ENCODE results near the gene LPCAT4. TPM values are rescaled to one million over a fixed set of nuclear protein-coding genes. Genes with fewer than 3 reads are reported as not detected.
"Not testable (repeated sequence)": the region's sequence is repeated elsewhere in the genome, so short reads cannot be mapped to it uniquely, and the experiment has no call there.

Gene LPCAT4
- total RNA-seq, 8 experiments from 2014 or later: 9.9 to 39.6 (median 21.8) TPM

GRCh38 chr15:34342737-34343575 lies 24.0 kb downstream of the LPCAT4 start, which contains the start of the genes NOP10 and NUTM1:
TSS of gene NOP10 (minus strand) at chr15:34343136. CDS start at chr15:34343073, 63 bp downstream.
TSS of gene NUTM1 (plus strand) at chr15:34343315. CDS start at chr15:34343697, 382 bp downstream.
- in situ Hi-C loops (cut with MboI; ENCODE audit: low pct_unique_long_range_greater_than_20kb in 2 of 9, low sequenced_read_pairs in 9 of 9, unreplicated experiment in 9 of 9): loop anchor here in 2 of 9 experiments (25.0 kb wide), 2 partner anchors 106 to 256 kb away; partner anchors contain the start of gene EMC4 (in 2 of the 2)
- H3K4me1 ChIP-seq (replicated peaks in 1 of 2): peaks cover 0 to 8% of the 10 kb centered on the region in 2 donors
- 0 to 5% (median 2%) methylated on average over 7 to 23 of the region's 38 CpGs; no CpG with 5 or more reads in 2 of the 10 experiments for WGBS, 10 experiments
- ATAC-seq (replicated peaks in 6 of 8): peak; percentile 85 to 93 (median 90)
- H3K4me3 ChIP-seq: peak within 1 kb of the TSS; percentile 42 to 61 (median 58)
- peak within 1 kb of the TSS; percentile 73 to 87 for H3K27ac ChIP-seq

- Histone ChIP-seq H3K27ac (peak overlapping the region; percentile 73 to 87), H3K4me3 (peak overlapping the region; percentile 42 to 61 (median 58))
- ATAC-seq (replicated peaks in 6 of 8): peak in 1 of 8 experiments; percentile 4
- WGBS, 10 experiments: 0 to 95% (median 53%) methylated on average over 2 to 12 of the region's 26 CpGs
- in situ Hi-C loops (cut with MboI; ENCODE audit: low pct_unique_long_range_greater_than_20kb in 2 of 9, low sequenced_read_pairs in 9 of 9, unreplicated experiment in 9 of 9): loop anchor here in 2 of 9 experiments (25.0 kb wide), 2 partner anchors 105 to 255 kb away; partner anchors contain the start of gene EMC4 (in 2 of the 2)
- not testable (repeated sequence) for H3K4me1 ChIP-seq (replicated peaks in 1 of 2)
Observed at GRCh38 chr15:34342213-34342736, 24.7 kb downstream of the LPCAT4 start.

GRCh38 chr15:34341381-34342212 lies 25.4 kb downstream of the LPCAT4 start:
- Histone ChIP-seq H3K4me1 (replicated peaks in 1 of 2) (peaks cover 4 to 12% of the 10 kb centered on the region in 2 donors), H3K4me3 (peak overlapping the region in 4 of 5 donors; percentile 42 to 61 (median 58)), H3K27ac (no peak overlapping the region)
- in situ Hi-C loops (cut with MboI; ENCODE audit: low pct_unique_long_range_greater_than_20kb in 2 of 9, low sequenced_read_pairs in 9 of 9, unreplicated experiment in 9 of 9): loop anchor here in 2 of 9 experiments (25.0 kb wide), 2 partner anchors 104 to 254 kb away; partner anchors contain the start of gene EMC4 (in 2 of the 2)
- ATAC-seq (replicated peaks in 6 of 8): no peak
- WGBS, 10 experiments: 88 to 100% (median 94%) methylated on average over 1 to 15 of the region's 15 CpGs; no CpG with 5 or more reads in 1 of the 10 experiments

GRCh38 chr15:34339946-34340345 lies 27.1 kb downstream of the LPCAT4 start:
- H3K4me3 ChIP-seq: no peak overlapping the region
- ATAC-seq (replicated peaks in 6 of 8): no peak
- no peak overlapping the region for H3K27ac ChIP-seq
- in situ Hi-C loops (cut with MboI; ENCODE audit: low pct_unique_long_range_greater_than_20kb in 2 of 9, low sequenced_read_pairs in 9 of 9, unreplicated experiment in 9 of 9): loop anchor here in 2 of 9 experiments (25.0 kb wide), 2 partner anchors 103 to 253 kb away; partner anchors contain the start of gene EMC4 (in 2 of the 2)
- peaks cover 16 to 20% of the 10 kb centered on the region in 2 donors for H3K4me1 ChIP-seq (replicated peaks in 1 of 2)
- WGBS, 10 experiments: 95 to 100% (median 99%) methylated on average over 1 to 3 of the region's 3 CpGs; no CpG with 5 or more reads in 4 of the 10 experiments

GRCh38 chr15:34338347-34338746 lies 28.6 kb downstream of the LPCAT4 start:
- in situ Hi-C loops (cut with MboI; ENCODE audit: low pct_unique_long_range_greater_than_20kb in 2 of 9, low sequenced_read_pairs in 9 of 9, unreplicated experiment in 9 of 9): loop anchor here in 2 of 9 experiments (25.0 kb wide), 2 partner anchors 101 to 251 kb away; partner anchors contain the start of gene EMC4 (in 2 of the 2)
- H3K4me1 ChIP-seq (replicated peaks in 1 of 2): peaks cover 16 to 25% of the 10 kb centered on the region in 2 donors
- 66 to 96% (median 77%) methylated on average over 4 to 16 of the region's 16 CpGs; no CpG with 5 or more reads in 2 of the 10 experiments for WGBS, 10 experiments
- peak overlapping the region in 1 of 2 donors; percentile 80 for H3K27ac ChIP-seq
- ATAC-seq (replicated peaks in 6 of 8): no peak
- peak overlapping the region; percentile 67 to 98 (median 77) for H3K4me3 ChIP-seq

GRCh38 chr15:34337557-34338306 lies 29.3 kb downstream of the LPCAT4 start, which contains the start of gene SLC12A6:
TSS of gene SLC12A6 (minus strand) at chr15:34337781. CDS start at chr15:34336680, 1,101 bp downstream.
- Histone ChIP-seq H3K4me3 (peak within 1 kb of the TSS; percentile 67 to 98 (median 77)), H3K27ac (peak within 1 kb of the TSS; percentile 80 to 90), H3K4me1 (replicated peaks in 1 of 2) (peaks cover 16 to 25% of the 10 kb centered on the region in 2 donors)
- ATAC-seq (replicated peaks in 6 of 8): peak; percentile 84 to 95 (median 90)
- 0 to 20% (median 0%) methylated on average over 1 to 12 of the region's 78 CpGs; no CpG with 5 or more reads in 5 of the 10 experiments for WGBS, 10 experiments
- in situ Hi-C loops (cut with MboI; ENCODE audit: low pct_unique_long_range_greater_than_20kb in 2 of 9, low sequenced_read_pairs in 9 of 9, unreplicated experiment in 9 of 9): loop anchor here in 2 of 9 experiments (25.0 kb wide), 2 partner anchors 100 to 250 kb away; partner anchors contain the start of gene EMC4 (in 2 of the 2)

GRCh38 chr15:34336991-34337556 lies 29.9 kb downstream of the LPCAT4 start:
- peak overlapping the region; percentile 80 to 90 for H3K27ac ChIP-seq
- ATAC-seq (replicated peaks in 6 of 8): peak in 1 of 8 experiments; percentile 22
- peaks cover 14 to 25% of the 10 kb centered on the region in 2 donors for H3K4me1 ChIP-seq (replicated peaks in 1 of 2)
- H3K4me3 ChIP-seq: peak overlapping the region; percentile 67 to 98 (median 77)
- in situ Hi-C loops (cut with MboI; ENCODE audit: low pct_unique_long_range_greater_than_20kb in 2 of 9, low sequenced_read_pairs in 9 of 9, unreplicated experiment in 9 of 9): loop anchor here in 2 of 9 experiments (25.0 kb wide), 2 partner anchors 100 to 250 kb away; partner anchors contain the start of gene EMC4 (in 2 of the 2)
- 0 to 40% (median 5%) methylated on average over 1 to 8 of the region's 26 CpGs; no CpG with 5 or more reads in 2 of the 10 experiments for WGBS, 10 experiments

- in situ Hi-C loops (cut with MboI; ENCODE audit: low pct_unique_long_range_greater_than_20kb in 2 of 9, low sequenced_read_pairs in 9 of 9, unreplicated experiment in 9 of 9): loop anchor here in 2 of 9 experiments (25.0 kb wide), 2 partner anchors 99 to 249 kb away; partner anchors contain the start of gene EMC4 (in 2 of the 2)
- Histone ChIP-seq H3K4me1 (replicated peaks in 1 of 2) (peaks cover 11 to 25% of the 10 kb centered on the region in 2 donors), H3K4me3 (peak overlapping the region; percentile 67 to 98 (median 77)), H3K27ac (no peak overlapping the region)
- WGBS, 10 experiments: 75 to 97% (median 84%) methylated on average over 2 to 12 of the region's 16 CpGs; no CpG with 5 or more reads in 1 of the 10 experiments
- no peak for ATAC-seq (replicated peaks in 6 of 8)
Observed at GRCh38 chr15:34336231-34336990, 30.6 kb downstream of the LPCAT4 start.

GRCh38 chr15:34335176-34336032 lies 31.6 kb downstream of the LPCAT4 start:
- in situ Hi-C loops (cut with MboI; ENCODE audit: low pct_unique_long_range_greater_than_20kb in 2 of 9, low sequenced_read_pairs in 9 of 9, unreplicated experiment in 9 of 9): loop anchor here in 2 of 9 experiments (25.0 kb wide), 2 partner anchors 98 to 248 kb away; partner anchors contain the start of gene EMC4 (in 2 of the 2)
- 37 to 100% (median 91%) methylated on average over 1 to 3 of the region's 3 CpGs; no CpG with 5 or more reads in 1 of the 10 experiments for WGBS, 10 experiments
- Histone ChIP-seq H3K27ac (no peak overlapping the region), H3K4me3 (peak overlapping the region in 1 of 5 donors; percentile 8), H3K4me1 (replicated peaks in 1 of 2) (peaks cover 11 to 25% of the 10 kb centered on the region in 2 donors)
- no peak for ATAC-seq (replicated peaks in 6 of 8)
